SK-N-SH (cell line): ENCODE measurements around the gene C11orf65. TPM values are rescaled to one million over a fixed set of nuclear protein-coding genes. Genes with fewer than 3 reads are reported as not detected.

Experiments
- CTCF ChIA-PET: fragments of 300-600, 350-600 bp; formaldehyde crosslinking; extraction: SDS; loops from one replicate; lab custom pipeline; 2021; lab: Yijun Ruan, JAX
- POLR2A ChIA-PET: fragments of 350-600 bp; sonication (Branson Sonifier 250); formaldehyde crosslinking; extraction: SDS; loops from one replicate; lab custom pipeline; 2020; ENCODE audit warnings: antibody characterized with exemption, inconsistent platforms; lab: Yijun Ruan, JAX
- DNase-seq: peaks from one replicate; pipeline ENCODE4 v3.0.0; 2012
- H2AFZ ChIP-seq: fragments of 200-600 bp; sonication (generic); 2 replicates; pipeline ENCODE4 v1.8.1; 2016; ENCODE audit warnings: antibody characterized with exemption, mild to moderate bottlenecking, low read depth
- H3F3A ChIP-seq: fragments of 200-600 bp; sonication (generic); replicated peaks from 2 replicates; pipeline ENCODE3; 2016; ENCODE audit warnings: antibody characterized with exemption, mild to moderate bottlenecking; ENCODE audit not compliant: insufficient read depth
- H3K27ac ChIP-seq, 2 experiments: fragments of 200-500 bp in 1 of 2; fragments of 200-600 bp in 1 of 2; sonication (Bioruptor generic) in 1 of 2; sonication (generic), shearing (Covaris generic) in 1 of 2; 2 replicates each; pipeline versions ENCODE4 v1.5.1 to v1.6.1; 2014 to 2016; ENCODE audit warnings: low read depth in 2 of 2, inconsistent platforms in 1 of 2, low read length in 1 of 2, mild to moderate bottlenecking in 1 of 2, mixed read lengths in 1 of 2
- H3K27me3 ChIP-seq: fragments of 200-600 bp; sonication (generic), shearing (Covaris generic); 2 replicates; pipeline ENCODE4 v1.6.1; 2016; ENCODE audit warnings: mixed run types; ENCODE audit not compliant: insufficient read depth
- H3K36me3 ChIP-seq, 2 experiments: fragments of 200-500 bp in 1 of 2; fragments of 200-600 bp in 1 of 2; sonication (Bioruptor generic) in 1 of 2; sonication (generic) in 1 of 2; replicated peaks in 1 of 2; 2 replicates each; pipeline versions ENCODE3 to v1.5.1; 2014 to 2016; ENCODE audit warnings: low read length in 1 of 2, mild to moderate bottlenecking in 1 of 2; ENCODE audit not compliant: insufficient read depth in 2 of 2, control insufficient read depth in 1 of 2
- H3K4me1 ChIP-seq, 2 experiments: fragments of 200-500 bp in 1 of 2; fragments of 200-600 bp in 1 of 2; sonication (Bioruptor generic) in 1 of 2; sonication (generic), shearing (Covaris generic) in 1 of 2; 2 replicates each; pipeline versions ENCODE4 v1.5.1 to v1.6.1; 2014 to 2016; ENCODE audit warnings: low read depth in 1 of 2, low read length in 1 of 2, mixed run types in 1 of 2; ENCODE audit not compliant: insufficient read depth in 2 of 2, control insufficient read depth in 1 of 2
- H3K4me2 ChIP-seq: fragments of 200-600 bp; sonication (generic), shearing (Covaris generic); 2 replicates; pipeline ENCODE4 v1.6.1; 2017; ENCODE audit warnings: mixed run types
- H3K4me3 ChIP-seq, 2 experiments: fragments of 200-500 bp in 1 of 2; fragments of 200-600 bp in 1 of 2; sonication (Bioruptor generic) in 1 of 2; sonication (generic), shearing (Covaris generic) in 1 of 2; 2 replicates each; pipeline versions ENCODE4 v1.5.1 to v1.8.1; 2014 to 2016; ENCODE audit warnings: low read depth in 2 of 2, inconsistent platforms in 1 of 2, low read length in 1 of 2, mild to moderate bottlenecking in 1 of 2, mixed read lengths in 1 of 2, moderate library complexity in 1 of 2
- H3K79me2 ChIP-seq: fragments of 200-600 bp; sonication (generic); 2 replicates; pipeline ENCODE4 v1.8.1; 2017; ENCODE audit warnings: mild to moderate bottlenecking; ENCODE audit not compliant: insufficient read depth
- H3K9ac ChIP-seq: fragments of 200-600 bp; sonication (generic); 2 replicates; pipeline ENCODE4 v1.6.1; 2017; ENCODE audit warnings: mixed run types
- H3K9me2 ChIP-seq: fragments of 200-600 bp; sonication (generic); 2 replicates; pipeline ENCODE4 v1.6.1; 2017; ENCODE audit warnings: mixed run types
- H3K9me3 ChIP-seq: fragments of 200-600 bp; sonication (generic); 2 replicates; pipeline ENCODE4 v1.6.1; 2017; ENCODE audit warnings: mixed run types, mild to moderate bottlenecking, moderate library complexity
- H4K20me1 ChIP-seq: fragments of 200-600 bp; sonication (generic); 2 replicates; pipeline ENCODE4 v1.6.1; 2017; ENCODE audit warnings: mild to moderate bottlenecking, mixed run types; ENCODE audit not compliant: insufficient read depth
- EP300 ChIP-seq, 2 experiments: IDR thresholded peaks; 2 replicates each; pipeline versions ENCODE4 v1.4.0 to v1.6.1; 2012; ENCODE audit warnings: borderline replicate concordance in 1 of 2, low read depth in 1 of 2, low read length in 1 of 2
- FOSL2 ChIP-seq: IDR thresholded peaks from 2 replicates; pipeline ENCODE4 v1.4.0; 2012; ENCODE audit warnings: low read depth, mild to moderate bottlenecking, moderate library complexity, borderline replicate concordance
- GATA2 ChIP-seq: sonication (generic); formaldehyde crosslinking; IDR thresholded peaks from 2 replicates; pipeline ENCODE4 v1.5.0; 2020; ENCODE audit warnings: mild to moderate bottlenecking, missing genetic modification reagents
- RXRA ChIP-seq: IDR thresholded peaks from 2 replicates; pipeline ENCODE4 v1.4.0; 2012; ENCODE audit warnings: low read depth, mild to moderate bottlenecking, borderline replicate concordance
- SIN3A ChIP-seq: IDR thresholded peaks from 2 replicates; pipeline ENCODE4 v1.6.1; 2012; ENCODE audit warnings: low read depth, mild to moderate bottlenecking, low read length, moderate library complexity, borderline replicate concordance
- TAF1 ChIP-seq: IDR thresholded peaks from 2 replicates; pipeline ENCODE4 v1.6.1; 2012; ENCODE audit warnings: low read depth, mild to moderate bottlenecking, low read length, moderate library complexity, borderline replicate concordance
- TCF12 ChIP-seq: IDR thresholded peaks from 2 replicates; pipeline ENCODE4 v1.4.0; 2012
- YY1 ChIP-seq: IDR thresholded peaks from 2 replicates; pipeline ENCODE4 v1.4.0; 2012; ENCODE audit warnings: low read depth, mild to moderate bottlenecking
- WGBS: methylation state at CpG from one replicate; pipeline ENCODE4 v1.1.6; 2017; ENCODE audit warnings: low lambda C conversion rate; 5-methylcytosine and 5-hydroxymethylcytosine counted together
- polyA plus RNA-seq, 3 experiments: library from polyadenylated mRNA; depleted of rRNA; stranded (reverse); fragments of >200 nt; gene quantifications; 2 replicates each; pipeline ENCODE4 v1.2.3, GENCODE V29; 2012
- TF ChIP-seq, protein P1 (sequence below): IDR thresholded peaks from 2 replicates; pipeline ENCODE4 v1.4.0; 2012; ENCODE audit warnings: low read depth, borderline replicate concordance
- TF ChIP-seq, protein P2 (sequence below): IDR thresholded peaks from 2 replicates; pipeline ENCODE4 v1.6.1; 2012; ENCODE audit warnings: mild to moderate bottlenecking, low read depth, low read length, moderate library complexity

C11orf65 gene
- polyA plus RNA-seq, 1 of the 3 experiments (the other 2 are of a cell fraction): 0.07 TPM

DNA sequence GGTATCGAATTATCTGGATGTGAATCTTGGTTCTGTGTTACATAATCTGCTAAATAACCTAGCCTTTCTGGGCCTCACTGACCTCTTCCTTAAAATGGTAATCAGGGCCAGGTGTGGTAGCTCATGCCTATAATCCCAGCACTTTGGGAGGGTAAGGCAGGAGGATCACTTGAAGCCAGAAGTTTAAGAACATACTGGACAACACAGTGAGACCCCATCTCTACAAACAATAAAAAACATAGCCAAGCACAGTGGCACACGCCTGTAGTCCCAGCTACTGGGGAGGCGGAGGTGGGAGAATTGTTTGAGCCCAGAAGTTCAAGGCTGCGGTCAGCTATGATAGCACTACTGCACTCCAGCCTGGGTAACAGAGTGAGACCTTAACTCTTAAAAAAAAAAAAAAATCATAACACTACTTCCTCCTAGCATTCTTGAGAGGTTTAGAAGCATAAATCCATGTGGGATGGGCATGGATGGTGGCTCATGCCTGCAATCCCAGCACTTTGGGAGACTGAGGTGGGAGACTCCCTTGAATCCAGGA is 72.5 kb downstream of the C11orf65 start:
- Histone ChIP-seq H3K9me3 (no peaks in the 10 kb centered on the region), H3K27me3 (no peaks in the 10 kb centered on the region), H2AFZ (no peak overlapping the region), H3K79me2 (no peaks in the 10 kb centered on the region), H3K4me1 (no peaks in the 10 kb centered on the region), H3K36me3 (no peaks in the 10 kb centered on the region), H3K27ac (no peak overlapping the region), H3K9me2 (no peaks in the 10 kb centered on the region), H3K4me3 (no peak overlapping the region), H4K20me1 (no peaks in the 10 kb centered on the region)
- POLR2A ChIA-PET: no interaction called here
- CTCF ChIA-PET: no interaction called here
- no peak for DNase-seq
- 72% methylated on average over 4 of the region's 4 CpGs for WGBS
- TF ChIP-seq, protein P1, sequence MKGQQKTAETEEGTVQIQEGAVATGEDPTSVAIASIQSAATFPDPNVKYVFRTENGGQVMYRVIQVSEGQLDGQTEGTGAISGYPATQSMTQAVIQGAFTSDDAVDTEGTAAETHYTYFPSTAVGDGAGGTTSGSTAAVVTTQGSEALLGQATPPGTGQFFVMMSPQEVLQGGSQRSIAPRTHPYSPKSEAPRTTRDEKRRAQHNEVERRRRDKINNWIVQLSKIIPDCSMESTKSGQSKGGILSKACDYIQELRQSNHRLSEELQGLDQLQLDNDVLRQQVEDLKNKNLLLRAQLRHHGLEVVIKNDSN: no peak
- TF ChIP-seq, protein P2, sequence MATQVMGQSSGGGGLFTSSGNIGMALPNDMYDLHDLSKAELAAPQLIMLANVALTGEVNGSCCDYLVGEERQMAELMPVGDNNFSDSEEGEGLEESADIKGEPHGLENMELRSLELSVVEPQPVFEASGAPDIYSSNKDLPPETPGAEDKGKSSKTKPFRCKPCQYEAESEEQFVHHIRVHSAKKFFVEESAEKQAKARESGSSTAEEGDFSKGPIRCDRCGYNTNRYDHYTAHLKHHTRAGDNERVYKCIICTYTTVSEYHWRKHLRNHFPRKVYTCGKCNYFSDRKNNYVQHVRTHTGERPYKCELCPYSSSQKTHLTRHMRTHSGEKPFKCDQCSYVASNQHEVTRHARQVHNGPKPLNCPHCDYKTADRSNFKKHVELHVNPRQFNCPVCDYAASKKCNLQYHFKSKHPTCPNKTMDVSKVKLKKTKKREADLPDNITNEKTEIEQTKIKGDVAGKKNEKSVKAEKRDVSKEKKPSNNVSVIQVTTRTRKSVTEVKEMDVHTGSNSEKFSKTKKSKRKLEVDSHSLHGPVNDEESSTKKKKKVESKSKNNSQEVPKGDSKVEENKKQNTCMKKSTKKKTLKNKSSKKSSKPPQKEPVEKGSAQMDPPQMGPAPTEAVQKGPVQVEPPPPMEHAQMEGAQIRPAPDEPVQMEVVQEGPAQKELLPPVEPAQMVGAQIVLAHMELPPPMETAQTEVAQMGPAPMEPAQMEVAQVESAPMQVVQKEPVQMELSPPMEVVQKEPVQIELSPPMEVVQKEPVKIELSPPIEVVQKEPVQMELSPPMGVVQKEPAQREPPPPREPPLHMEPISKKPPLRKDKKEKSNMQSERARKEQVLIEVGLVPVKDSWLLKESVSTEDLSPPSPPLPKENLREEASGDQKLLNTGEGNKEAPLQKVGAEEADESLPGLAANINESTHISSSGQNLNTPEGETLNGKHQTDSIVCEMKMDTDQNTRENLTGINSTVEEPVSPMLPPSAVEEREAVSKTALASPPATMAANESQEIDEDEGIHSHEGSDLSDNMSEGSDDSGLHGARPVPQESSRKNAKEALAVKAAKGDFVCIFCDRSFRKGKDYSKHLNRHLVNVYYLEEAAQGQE: no peak
- TF ChIP-seq, all 33 proteins: peak for 0
- no peak overlapping the region for H3K4me2 ChIP-seq
- H3K9ac ChIP-seq: no peak overlapping the region
- no peaks in the 10 kb centered on the region for H3F3A ChIP-seq

GRCh38 chr11:108393046-108393445 is 74.3 kb downstream of the C11orf65 start:
- Histone ChIP-seq H3K27me3 (no peaks in the 10 kb centered on the region), H2AFZ (no peak overlapping the region), H3K9me2 (no peaks in the 10 kb centered on the region), H3K9me3 (no peaks in the 10 kb centered on the region), H3K4me1 (no peaks in the 10 kb centered on the region), H3K27ac (no peak overlapping the region), H3K36me3 (no peaks in the 10 kb centered on the region), H3K4me3 (no peak overlapping the region), H3F3A (no peaks in the 10 kb centered on the region), H4K20me1 (no peaks in the 10 kb centered on the region), H3K79me2 (no peaks in the 10 kb centered on the region), H3K9ac (no peak overlapping the region), H3K4me2 (no peak overlapping the region)
- 4% methylated on average over 1 of the region's 1 CpG for WGBS
- no peak for TF ChIP-seq SIN3A
- no peak for TF ChIP-seq YY1
- TF ChIP-seq GATA2 (CRISPR knock-in tag): no peak
- TF ChIP-seq TCF12: no peak
- DNase-seq: no peak
- POLR2A ChIA-PET: no interaction called here
- CTCF ChIA-PET: no interaction called here

DNA sequence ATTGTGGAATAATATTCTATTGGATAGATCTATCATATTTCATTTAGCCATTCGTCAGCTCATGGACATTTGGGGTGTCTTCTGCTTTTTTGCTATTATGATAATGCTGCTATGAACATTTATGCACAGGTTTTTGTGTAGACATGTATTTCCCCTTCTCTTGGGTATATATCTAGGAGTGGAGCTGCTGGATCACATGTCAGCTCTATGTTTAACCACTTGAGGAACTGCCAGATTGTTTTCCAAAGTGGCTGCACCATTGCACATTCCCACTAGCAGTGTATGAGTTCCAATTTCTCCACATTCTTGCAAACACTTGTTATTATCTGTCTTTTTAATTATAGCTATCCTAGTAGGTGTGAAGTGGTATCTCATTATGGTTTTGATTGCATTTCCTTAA is 75.0 kb downstream of the C11orf65 start:
- TF ChIP-seq TAF1 (no peak), FOSL2 (no peak), YY1 (no peak), RXRA (no peak), EP300 (IDR thresholded peaks at IDR 0.05; ENCODE audit: borderline replicate concordance in 1 of 2, low read depth in 1 of 2, low read length in 1 of 2) (no peak)
- 65% methylated on average over 1 of the region's 1 CpG for WGBS
- Histone ChIP-seq H3K27me3 (no peaks in the 10 kb centered on the region), H3F3A (no peaks in the 10 kb centered on the region), H4K20me1 (no peaks in the 10 kb centered on the region), H3K36me3 (no peaks in the 10 kb centered on the region), H3K9ac (no peak overlapping the region), H3K4me2 (no peak overlapping the region), H3K9me2 (no peaks in the 10 kb centered on the region), H3K4me3 (no peak overlapping the region), H3K27ac (no peak overlapping the region), H3K4me1 (no peaks in the 10 kb centered on the region), H2AFZ (no peak overlapping the region), H3K9me3 (no peaks in the 10 kb centered on the region), H3K79me2 (no peaks in the 10 kb centered on the region)
- no peak for DNase-seq
- ChIA-PET CTCF (interaction anchor here (0.9 kb wide), 1 partner anchor 23 kb away, joined by 3 read pairs; no protein-coding TSS in a partner anchor), POLR2A (no interaction called here)
